HEK293 (cell line): Measurements from ENCODE around the gene LAIR2.

ENCODE experiments used
- CTCF ChIA-PET: fragments of 350-600 bp; formaldehyde crosslinking; extraction: SDS; loops from one replicate; lab custom pipeline; 2021; ENCODE audit warnings: antibody characterized with exemption; lab: Yijun Ruan, JAX
- POLR2A ChIA-PET: fragments of 300-600 bp; formaldehyde crosslinking; extraction: SDS; loops from one replicate; lab custom pipeline; 2020; ENCODE audit warnings: antibody characterized with exemption, inconsistent platforms; lab: Yijun Ruan, JAX
- H3K27ac ChIP-seq: fragments of 200-500 bp; sonication (Bioruptor generic); 2 replicates; pipeline ENCODE4 v1.5.1; 2014; ENCODE audit warnings: low read depth, low read length, control low read depth, inconsistent platforms; ENCODE audit errors: extremely low read depth
- H3K36me3 ChIP-seq, 2 experiments: fragments of 200-500 bp in 1 of 2; sonication (Bioruptor generic) in 1 of 2; 1 replicate in 1 of 2; 2 replicates in 1 of 2; pipeline ENCODE4 v1.5.1; 2014 to 2017; ENCODE audit warnings: inconsistent platforms in 2 of 2, low read length in 2 of 2; ENCODE audit not compliant: control insufficient read depth in 2 of 2, insufficient read depth in 1 of 2
- H3K4me1 ChIP-seq: fragments of 200-500 bp; sonication (Bioruptor generic); 2 replicates; pipeline ENCODE4 v1.5.1; 2014; ENCODE audit warnings: mild to moderate bottlenecking, low read length, inconsistent platforms; ENCODE audit not compliant: control insufficient read depth, insufficient read depth
- H3K4me3 ChIP-seq: 2 replicates; pipeline ENCODE4 v1.5.1; 2011; ENCODE audit warnings: low read depth, mild to moderate bottlenecking, control low read depth, low read length, moderate library complexity
- H3K9me3 ChIP-seq: fragments of 200-500 bp; sonication (Bioruptor generic); 2 replicates; pipeline ENCODE4 v1.5.1; 2014; ENCODE audit warnings: low read depth, low read length, inconsistent platforms; ENCODE audit not compliant: control insufficient read depth, insufficient read depth
- BCL11A ChIP-seq: fragments of 450-650 bp; formaldehyde crosslinking; IDR thresholded peaks from 2 replicates; pipeline ENCODE4 v1.5.1; 2016; ENCODE audit warnings: low read depth, missing biosample characterization, missing genetic modification characterization
- EGR2 ChIP-seq: fragments of 450-650 bp; formaldehyde crosslinking; IDR thresholded peaks from 2 replicates; pipeline ENCODE4 v1.5.1; 2016; ENCODE audit warnings: low read depth, missing biosample characterization, missing genetic modification characterization
- GLIS2 ChIP-seq: fragments of 450-650 bp; formaldehyde crosslinking; IDR thresholded peaks from 2 replicates; pipeline ENCODE4 v1.5.1; 2016; ENCODE audit warnings: missing biosample characterization, missing genetic modification characterization
- IKZF3 ChIP-seq: fragments of 450-650 bp; IDR thresholded peaks from 2 replicates; pipeline ENCODE4 v1.5.0; 2018; ENCODE audit warnings: missing biosample characterization, mild to moderate bottlenecking, missing genetic modification characterization, moderate library complexity
- KLF9 ChIP-seq: fragments of 450-650 bp; formaldehyde crosslinking; IDR thresholded peaks from 2 replicates; pipeline ENCODE4 v1.5.1; 2016; ENCODE audit warnings: missing biosample characterization, missing genetic modification characterization, low read depth
- MZF1 ChIP-seq: fragments of 450-650 bp; formaldehyde crosslinking; IDR thresholded peaks from 2 replicates; pipeline ENCODE4 v1.5.1; 2017; ENCODE audit warnings: missing biosample characterization, missing genetic modification characterization, borderline replicate concordance
- PRDM1 ChIP-seq: fragments of 450-650 bp; formaldehyde crosslinking; IDR thresholded peaks from 2 replicates; pipeline ENCODE4; 2016; ENCODE audit warnings: missing biosample characterization, missing genetic modification characterization
- ZBTB21 ChIP-seq: fragments of 450-650 bp; formaldehyde crosslinking; IDR thresholded peaks from 2 replicates; pipeline ENCODE4 v1.5.1; 2017; ENCODE audit warnings: missing biosample characterization, missing genetic modification characterization
- ZFHX2 ChIP-seq: fragments of 450-650 bp; formaldehyde crosslinking; conservative IDR thresholded peaks from 2 replicates; pipeline ENCODE4 v1.5.1; 2016; ENCODE audit warnings: missing biosample characterization, missing genetic modification characterization
- ZFP69B ChIP-seq: fragments of 450-650 bp; formaldehyde crosslinking; IDR thresholded peaks from 2 replicates; pipeline ENCODE4 v1.5.1; 2016; ENCODE audit warnings: missing biosample characterization, missing genetic modification characterization
- ZNF155 ChIP-seq: fragments of 450-650 bp; formaldehyde crosslinking; IDR thresholded peaks from 2 replicates; pipeline ENCODE4 v1.5.1; 2016; ENCODE audit warnings: missing biosample characterization, missing genetic modification characterization
- ZNF274 ChIP-seq, 2 experiments: fragments of 200-500 bp in 1 of 2; fragments of 450-650 bp in 1 of 2; sonication (Bioruptor generic) in 1 of 2; formaldehyde crosslinking in 1 of 2; IDR thresholded peaks; 2 replicates each; pipeline versions ENCODE4 v1.5.1 to v1.6.1; 2014 to 2016; ENCODE audit warnings: borderline replicate concordance in 1 of 2, inconsistent platforms in 1 of 2, low read length in 1 of 2, missing biosample characterization in 1 of 2, missing genetic modification characterization in 1 of 2
- ZNF341 ChIP-seq: fragments of 450-650 bp; formaldehyde crosslinking; IDR thresholded peaks from 2 replicates; pipeline ENCODE4; 2016; ENCODE audit warnings: low read depth, missing biosample characterization, missing genetic modification characterization
- ZNF514 ChIP-seq: fragments of 450-650 bp; formaldehyde crosslinking; IDR thresholded peaks from 2 replicates; pipeline ENCODE4 v1.5.1; 2016; ENCODE audit warnings: missing biosample characterization, missing genetic modification characterization
- ZNF596 ChIP-seq: fragments of 450-650 bp; IDR thresholded peaks from 2 replicates; pipeline ENCODE4 v1.5.0; 2018; ENCODE audit warnings: missing biosample characterization, mild to moderate bottlenecking, missing genetic modification characterization, moderate library complexity
- ZNF658 ChIP-seq: fragments of 450-650 bp; formaldehyde crosslinking; IDR thresholded peaks from 2 replicates; pipeline ENCODE4; 2016; ENCODE audit warnings: missing biosample characterization, missing genetic modification characterization
- ZNF747 ChIP-seq: fragments of 450-650 bp; formaldehyde crosslinking; IDR thresholded peaks from 2 replicates; pipeline ENCODE4 v1.5.1; 2016; ENCODE audit warnings: missing biosample characterization, missing genetic modification characterization
- ZNF76 ChIP-seq: fragments of 450-650 bp; formaldehyde crosslinking; IDR thresholded peaks from 2 replicates; pipeline ENCODE4; 2016; ENCODE audit warnings: low read depth, missing biosample characterization, missing genetic modification characterization, borderline replicate concordance
- TF ChIP-seq, protein P1 (sequence below): fragments of 450-650 bp; formaldehyde crosslinking; IDR thresholded peaks from 2 replicates; pipeline ENCODE4 v1.5.0; 2017; ENCODE audit warnings: missing biosample characterization, missing genetic modification characterization, borderline replicate concordance
- TF ChIP-seq, protein P2 (sequence below): fragments of 450-650 bp; formaldehyde crosslinking; IDR thresholded peaks from 2 replicates; pipeline ENCODE4 v1.5.1; 2016; ENCODE audit warnings: missing biosample characterization, missing genetic modification characterization, low read depth
- TF ChIP-seq, protein P3 (sequence below): fragments of 450-650 bp; formaldehyde crosslinking; IDR thresholded peaks from 2 replicates; pipeline ENCODE4 v1.5.1; 2016; ENCODE audit warnings: missing biosample characterization, missing genetic modification characterization
- TF ChIP-seq, protein P4 (sequence below): fragments of 450-650 bp; formaldehyde crosslinking; IDR thresholded peaks from 2 replicates; pipeline ENCODE4; 2016; ENCODE audit warnings: missing biosample characterization, missing genetic modification characterization
- TF ChIP-seq, protein P5 (sequence below): IDR thresholded peaks from 2 replicates; pipeline ENCODE4 v1.6.1; 2011; ENCODE audit warnings: mild to moderate bottlenecking, low read depth, low read length, borderline replicate concordance

LAIR2 gene

DNA sequence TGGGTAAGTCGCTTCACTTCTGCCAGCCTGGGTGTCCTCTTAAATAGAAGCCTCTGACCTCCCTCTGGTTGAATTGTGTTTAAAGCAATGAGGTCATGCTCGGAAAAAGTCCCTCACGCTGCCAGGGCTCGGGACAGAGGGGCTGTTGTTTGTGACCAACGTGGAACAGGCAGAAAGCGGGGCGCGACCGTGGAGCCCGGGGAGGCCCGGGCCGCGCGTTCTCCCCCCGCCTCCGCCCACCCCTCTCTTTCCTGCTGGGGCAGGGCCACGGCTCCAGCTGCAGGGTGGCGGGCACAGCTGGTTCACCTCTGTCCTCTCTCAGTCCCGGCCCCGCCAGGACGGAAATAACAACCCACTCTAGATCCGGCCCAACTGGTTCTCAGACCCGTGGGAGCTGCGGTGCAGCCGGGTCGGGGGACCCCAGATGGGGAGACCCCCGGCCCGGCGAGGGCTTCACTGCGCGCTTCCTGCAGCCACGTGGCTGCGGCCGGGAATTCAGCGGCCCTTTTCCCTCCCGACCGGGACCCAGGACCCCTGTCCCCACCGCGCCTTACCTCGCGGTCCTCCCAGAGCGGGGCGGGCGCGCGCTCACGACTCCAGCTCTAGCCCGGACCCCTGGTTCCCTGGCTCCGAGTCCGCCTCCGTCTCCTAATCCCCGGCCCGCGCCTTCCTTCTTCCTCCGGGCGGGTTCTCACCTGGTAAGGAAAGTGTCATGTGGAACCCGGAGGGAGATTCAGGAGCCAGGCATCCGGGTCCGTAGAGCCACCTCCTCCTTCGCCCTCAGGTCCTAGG, 31.4 kb upstream of the LAIR2 start (continued):
- TF ChIP-seq, protein P1, sequence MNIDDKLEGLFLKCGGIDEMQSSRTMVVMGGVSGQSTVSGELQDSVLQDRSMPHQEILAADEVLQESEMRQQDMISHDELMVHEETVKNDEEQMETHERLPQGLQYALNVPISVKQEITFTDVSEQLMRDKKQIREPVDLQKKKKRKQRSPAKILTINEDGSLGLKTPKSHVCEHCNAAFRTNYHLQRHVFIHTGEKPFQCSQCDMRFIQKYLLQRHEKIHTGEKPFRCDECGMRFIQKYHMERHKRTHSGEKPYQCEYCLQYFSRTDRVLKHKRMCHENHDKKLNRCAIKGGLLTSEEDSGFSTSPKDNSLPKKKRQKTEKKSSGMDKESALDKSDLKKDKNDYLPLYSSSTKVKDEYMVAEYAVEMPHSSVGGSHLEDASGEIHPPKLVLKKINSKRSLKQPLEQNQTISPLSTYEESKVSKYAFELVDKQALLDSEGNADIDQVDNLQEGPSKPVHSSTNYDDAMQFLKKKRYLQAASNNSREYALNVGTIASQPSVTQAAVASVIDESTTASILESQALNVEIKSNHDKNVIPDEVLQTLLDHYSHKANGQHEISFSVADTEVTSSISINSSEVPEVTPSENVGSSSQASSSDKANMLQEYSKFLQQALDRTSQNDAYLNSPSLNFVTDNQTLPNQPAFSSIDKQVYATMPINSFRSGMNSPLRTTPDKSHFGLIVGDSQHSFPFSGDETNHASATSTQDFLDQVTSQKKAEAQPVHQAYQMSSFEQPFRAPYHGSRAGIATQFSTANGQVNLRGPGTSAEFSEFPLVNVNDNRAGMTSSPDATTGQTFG = no peak
- TF ChIP-seq IKZF3 = no peak
- no peak for TF ChIP-seq ZNF514
- TF ChIP-seq ZNF274 (IDR thresholded peaks at IDR 0.05; ENCODE audit: low read length) = no peak
- TF ChIP-seq ZNF274 (tag by site-specific recombination; IDR thresholded peaks at IDR 0.05; ENCODE audit: borderline replicate concordance) = no peak
- TF ChIP-seq, protein P2, sequence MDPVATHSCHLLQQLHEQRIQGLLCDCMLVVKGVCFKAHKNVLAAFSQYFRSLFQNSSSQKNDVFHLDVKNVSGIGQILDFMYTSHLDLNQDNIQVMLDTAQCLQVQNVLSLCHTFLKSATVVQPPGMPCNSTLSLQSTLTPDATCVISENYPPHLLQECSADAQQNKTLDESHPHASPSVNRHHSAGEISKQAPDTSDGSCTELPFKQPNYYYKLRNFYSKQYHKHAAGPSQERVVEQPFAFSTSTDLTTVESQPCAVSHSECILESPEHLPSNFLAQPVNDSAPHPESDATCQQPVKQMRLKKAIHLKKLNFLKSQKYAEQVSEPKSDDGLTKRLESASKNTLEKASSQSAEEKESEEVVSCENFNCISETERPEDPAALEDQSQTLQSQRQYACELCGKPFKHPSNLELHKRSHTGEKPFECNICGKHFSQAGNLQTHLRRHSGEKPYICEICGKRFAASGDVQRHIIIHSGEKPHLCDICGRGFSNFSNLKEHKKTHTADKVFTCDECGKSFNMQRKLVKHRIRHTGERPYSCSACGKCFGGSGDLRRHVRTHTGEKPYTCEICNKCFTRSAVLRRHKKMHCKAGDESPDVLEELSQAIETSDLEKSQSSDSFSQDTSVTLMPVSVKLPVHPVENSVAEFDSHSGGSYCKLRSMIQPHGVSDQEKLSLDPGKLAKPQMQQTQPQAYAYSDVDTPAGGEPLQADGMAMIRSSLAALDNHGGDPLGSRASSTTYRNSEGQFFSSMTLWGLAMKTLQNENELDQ = no peak
- TF ChIP-seq BCL11A (tag by site-specific recombination) = no peak
- TF ChIP-seq, protein P3, sequence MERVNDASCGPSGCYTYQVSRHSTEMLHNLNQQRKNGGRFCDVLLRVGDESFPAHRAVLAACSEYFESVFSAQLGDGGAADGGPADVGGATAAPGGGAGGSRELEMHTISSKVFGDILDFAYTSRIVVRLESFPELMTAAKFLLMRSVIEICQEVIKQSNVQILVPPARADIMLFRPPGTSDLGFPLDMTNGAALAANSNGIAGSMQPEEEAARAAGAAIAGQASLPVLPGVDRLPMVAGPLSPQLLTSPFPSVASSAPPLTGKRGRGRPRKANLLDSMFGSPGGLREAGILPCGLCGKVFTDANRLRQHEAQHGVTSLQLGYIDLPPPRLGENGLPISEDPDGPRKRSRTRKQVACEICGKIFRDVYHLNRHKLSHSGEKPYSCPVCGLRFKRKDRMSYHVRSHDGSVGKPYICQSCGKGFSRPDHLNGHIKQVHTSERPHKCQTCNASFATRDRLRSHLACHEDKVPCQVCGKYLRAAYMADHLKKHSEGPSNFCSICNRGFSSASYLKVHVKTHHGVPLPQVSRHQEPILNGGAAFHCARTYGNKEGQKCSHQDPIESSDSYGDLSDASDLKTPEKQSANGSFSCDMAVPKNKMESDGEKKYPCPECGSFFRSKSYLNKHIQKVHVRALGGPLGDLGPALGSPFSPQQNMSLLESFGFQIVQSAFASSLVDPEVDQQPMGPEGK (tag by site-specific recombination) = no peak
- TF ChIP-seq MZF1 (tag by site-specific recombination) = no peak
- no peak for TF ChIP-seq ZNF76
- TF ChIP-seq ZFP69B (tag by site-specific recombination) = no peak
- no peak for TF ChIP-seq ZNF747 (tag by site-specific recombination)
- no peak for TF ChIP-seq KLF9 (tag by site-specific recombination)

DNA sequence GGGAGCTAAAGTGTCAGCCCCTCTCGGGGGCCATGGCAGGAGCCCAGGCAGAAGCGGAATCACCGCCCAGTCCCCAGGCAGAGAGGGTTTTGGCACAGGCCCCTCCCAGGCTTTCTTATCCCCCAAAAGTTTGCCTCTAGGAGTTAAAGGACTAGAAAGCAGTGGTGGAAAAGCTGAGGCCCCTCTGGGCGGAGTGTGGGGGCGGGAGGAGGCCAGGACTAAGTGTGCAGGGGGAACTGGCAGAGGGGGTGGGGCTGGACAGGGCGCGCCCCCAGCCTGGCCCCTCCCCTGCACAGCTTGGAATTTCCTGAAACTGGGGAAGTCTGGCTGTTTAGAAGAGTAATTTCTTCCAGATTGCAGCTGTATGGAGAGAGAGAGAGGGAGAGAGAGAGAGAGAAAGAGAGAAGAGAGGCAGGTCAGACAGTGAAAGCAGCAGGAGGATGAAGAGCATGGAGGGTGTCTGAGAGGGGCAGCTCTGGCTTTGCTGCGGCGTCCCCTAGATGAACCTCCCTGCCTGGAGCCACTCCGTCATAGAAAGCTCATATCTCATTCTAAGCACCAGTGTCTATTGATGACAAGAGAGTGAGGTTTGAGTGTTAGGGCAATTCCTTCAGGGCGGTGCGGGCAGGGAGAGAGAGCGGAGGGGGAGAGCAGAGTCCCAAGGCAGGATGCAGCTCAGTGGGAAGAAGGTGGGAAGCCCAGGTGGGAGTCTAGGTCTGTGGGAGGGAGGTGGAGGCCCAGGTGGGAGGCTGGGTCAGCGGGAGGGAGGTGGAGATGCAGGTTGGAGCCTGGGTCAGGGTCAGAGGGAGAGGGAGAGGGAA, 29.4 kb upstream of the LAIR2 start, which contains the start of gene CDC42EP5:
TSS of gene CDC42EP5 (minus strand) at position 226 of the 821 bp plus-strand sequence. CDS start 7,749 bp downstream, outside the sequence.
- POLR2A ChIA-PET = interaction anchor here (0.7 to 1.8 kb wide), 6 partner anchors 10 to 45 kb away, joined by 3 to 8 read pairs (median 4); partner anchors contain the start of genes LENG8 and LENG9
- no peak for TF ChIP-seq ZNF658
- TF ChIP-seq GLIS2 (tag by site-specific recombination) = peak; percentile 77
- TF ChIP-seq, protein P4, sequence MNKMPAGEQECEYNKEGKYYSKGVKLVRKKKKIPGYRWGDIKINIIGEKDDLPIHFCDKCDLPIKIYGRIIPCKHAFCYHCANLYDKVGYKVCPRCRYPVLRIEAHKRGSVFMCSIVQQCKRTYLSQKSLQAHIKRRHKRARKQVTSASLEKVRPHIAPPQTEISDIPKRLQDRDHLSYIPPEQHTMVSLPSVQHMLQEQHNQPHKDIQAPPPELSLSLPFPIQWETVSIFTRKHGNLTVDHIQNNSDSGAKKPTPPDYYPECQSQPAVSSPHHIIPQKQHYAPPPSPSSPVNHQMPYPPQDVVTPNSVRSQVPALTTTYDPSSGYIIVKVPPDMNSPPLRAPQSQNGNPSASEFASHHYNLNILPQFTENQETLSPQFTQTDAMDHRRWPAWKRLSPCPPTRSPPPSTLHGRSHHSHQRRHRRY (tag by site-specific recombination) = no peak
- TF ChIP-seq ZNF155 (tag by site-specific recombination) = no peak
- TF ChIP-seq, protein P5, sequence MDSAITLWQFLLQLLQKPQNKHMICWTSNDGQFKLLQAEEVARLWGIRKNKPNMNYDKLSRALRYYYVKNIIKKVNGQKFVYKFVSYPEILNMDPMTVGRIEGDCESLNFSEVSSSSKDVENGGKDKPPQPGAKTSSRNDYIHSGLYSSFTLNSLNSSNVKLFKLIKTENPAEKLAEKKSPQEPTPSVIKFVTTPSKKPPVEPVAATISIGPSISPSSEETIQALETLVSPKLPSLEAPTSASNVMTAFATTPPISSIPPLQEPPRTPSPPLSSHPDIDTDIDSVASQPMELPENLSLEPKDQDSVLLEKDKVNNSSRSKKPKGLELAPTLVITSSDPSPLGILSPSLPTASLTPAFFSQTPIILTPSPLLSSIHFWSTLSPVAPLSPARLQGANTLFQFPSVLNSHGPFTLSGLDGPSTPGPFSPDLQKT = no peak
- TF ChIP-seq PRDM1 (tag by site-specific recombination) = peak; percentile 91
- peak; percentile 85 for TF ChIP-seq ZNF341 (tag by site-specific recombination)
- peak; percentile 97 for TF ChIP-seq EGR2 (tag by site-specific recombination)
- no peak for TF ChIP-seq ZNF596 (tag by site-specific recombination)
- TF ChIP-seq ZBTB21 = 0 out of 2 replicates have a peak, but pooled peaks have one; percentile 13
- TF ChIP-seq ZFHX2 (tag by site-specific recombination) = peak; percentile 96

More for the DNA sequence above, 29.4 kb upstream of the LAIR2 start, which contains the start of gene CDC42EP5:
- Histone ChIP-seq H3K27ac (no peak within 1 kb of the TSS), H3K36me3 (no peaks in the 10 kb centered on the region), H3K9me3 (no peaks in the 10 kb centered on the region), H3K4me1 (peaks cover 7% of the 10 kb centered on the region; the same call in 1 of the 2 replicates), H3K4me3 (peak within 1 kb of the TSS; percentile 0)
- CTCF ChIA-PET = interaction anchor here (0.7 to 1.5 kb wide), 9 partner anchors 8 to 695 kb away, joined by 3 to 5 read pairs (median 3); partner anchors contain the start of gene LENG8
